ENCODE data around the gene BRME1. TPM values are rescaled to one million over a fixed set of nuclear protein-coding genes. Genes with fewer than 3 reads are reported as not detected.

The BRME1 gene
- total RNA-seq, 1 donor from 2014 or later, result 3.4 TPM

DNA sequence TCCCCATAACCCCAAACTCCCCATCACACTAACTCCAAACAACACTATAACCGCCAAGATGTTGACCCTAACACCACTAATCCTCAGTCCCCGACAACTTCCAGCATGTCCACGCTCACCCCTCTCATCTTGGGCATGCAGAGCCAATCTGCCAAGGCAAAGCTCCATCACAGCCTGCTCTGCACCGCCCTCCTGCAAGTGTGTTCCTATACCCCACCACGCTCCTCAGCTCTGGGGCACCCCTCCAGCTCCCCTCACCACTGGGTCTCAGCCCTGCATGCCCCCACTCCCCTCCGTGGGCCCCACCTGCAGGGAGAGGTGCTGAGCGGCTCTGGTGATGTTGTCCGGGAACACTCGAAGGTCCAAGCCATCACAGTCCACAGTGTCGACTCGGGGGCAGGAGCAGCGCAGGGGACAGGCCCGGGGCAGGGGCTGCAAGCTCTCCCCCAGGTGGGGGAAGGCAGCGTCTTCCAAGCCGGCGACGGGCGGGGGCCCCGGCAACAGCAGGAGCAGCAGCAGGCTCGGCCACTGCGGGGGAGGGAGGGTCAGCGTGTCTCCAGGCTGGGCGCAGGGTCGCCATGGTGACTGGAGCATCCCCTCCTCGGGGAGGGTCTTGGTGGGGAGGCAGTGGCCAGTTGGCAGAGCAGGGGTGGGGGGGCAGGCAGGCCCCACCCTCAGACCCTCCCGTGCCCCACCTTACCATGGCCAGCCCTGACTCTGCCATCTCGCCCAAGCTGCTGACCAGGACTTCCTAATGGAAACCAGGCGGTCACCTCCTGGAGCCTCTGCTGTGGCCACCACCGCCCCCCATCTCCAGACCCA, 31.8 kb upstream of the BRME1 start:
- Mint-ChIP-seq H3K9me3 (ENCODE audit: unreplicated experiment) (no peaks in the 10 kb centered on the region), H3K27ac (ENCODE audit: unreplicated experiment) (no peak overlapping the region), H3K4me3 (ENCODE audit: unreplicated experiment) (no peak overlapping the region), H3K4me1 (ENCODE audit: unreplicated experiment) (no peaks in the 10 kb centered on the region), H3K36me3 (ENCODE audit: low read depth, unreplicated experiment) (no peaks in the 10 kb centered on the region), H3K27me3 (ENCODE audit: unreplicated experiment) (peaks cover 13% of the 10 kb centered on the region)
- TF ChIP-seq CTCF (IDR thresholded peaks at IDR 0.05; ENCODE audit: unreplicated experiment), result no peak
- no peak for DNase-seq (ENCODE audit: low spot score)

GRCh38 chr19:13935765-13936510, 30.0 kb upstream of the BRME1 start:
- Mint-ChIP-seq H3K4me1 (ENCODE audit: unreplicated experiment) (no peaks in the 10 kb centered on the region), H3K4me3 (ENCODE audit: unreplicated experiment) (no peak overlapping the region), H3K9me3 (ENCODE audit: unreplicated experiment) (no peaks in the 10 kb centered on the region), H3K27me3 (ENCODE audit: unreplicated experiment) (peaks cover 12% of the 10 kb centered on the region), H3K36me3 (ENCODE audit: low read depth, unreplicated experiment) (no peaks in the 10 kb centered on the region), H3K27ac (ENCODE audit: unreplicated experiment) (no peak overlapping the region)
- TF ChIP-seq CTCF (IDR thresholded peaks at IDR 0.05; ENCODE audit: unreplicated experiment), result no peak
- no peak for DNase-seq (ENCODE audit: low spot score)

GRCh38 chr19:13934785-13935109, 28.8 kb upstream of the BRME1 start:
- Mint-ChIP-seq H3K9me3 (ENCODE audit: unreplicated experiment) (no peaks in the 10 kb centered on the region), H3K27ac (ENCODE audit: unreplicated experiment) (no peak overlapping the region), H3K36me3 (ENCODE audit: low read depth, unreplicated experiment) (no peaks in the 10 kb centered on the region), H3K4me3 (ENCODE audit: unreplicated experiment) (no peak overlapping the region), H3K27me3 (ENCODE audit: unreplicated experiment) (peaks cover 12% of the 10 kb centered on the region), H3K4me1 (ENCODE audit: unreplicated experiment) (no peaks in the 10 kb centered on the region)
- no peak for DNase-seq (ENCODE audit: low spot score)
- no peak for TF ChIP-seq CTCF (IDR thresholded peaks at IDR 0.05; ENCODE audit: unreplicated experiment)

DNA sequence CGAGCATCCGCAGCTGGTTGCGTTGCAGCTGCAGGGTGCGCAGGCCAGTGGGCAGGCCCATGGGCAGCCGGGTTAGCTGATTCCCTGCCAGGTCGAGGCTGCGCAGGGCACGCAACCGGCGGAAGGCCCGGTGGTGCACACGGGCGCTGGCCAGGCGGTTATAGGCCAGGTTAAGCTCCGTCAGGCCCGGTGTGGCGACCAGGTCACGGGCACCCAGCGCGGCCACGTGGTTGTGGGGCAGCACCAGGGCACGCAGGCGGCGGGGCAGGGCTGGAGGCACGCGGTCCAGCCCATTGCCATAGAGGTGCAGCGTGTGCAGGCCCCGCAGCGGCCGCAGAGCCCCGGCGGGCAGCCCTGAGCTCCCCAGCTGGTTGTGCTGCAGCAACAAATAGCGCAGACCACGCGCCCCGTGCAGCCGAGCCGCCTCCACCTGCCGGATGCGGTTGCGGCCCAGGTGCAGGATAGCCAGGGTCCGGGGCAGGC, 27.0 kb upstream of the BRME1 start:
- H3K9me3 Mint-ChIP-seq (ENCODE audit: unreplicated experiment), result no peaks in the 10 kb centered on the region
- no peaks in the 10 kb centered on the region for H3K4me1 Mint-ChIP-seq (ENCODE audit: unreplicated experiment)
- H3K36me3 Mint-ChIP-seq (ENCODE audit: low read depth, unreplicated experiment), result peaks cover 3% of the 10 kb centered on the region
- no peak for DNase-seq (ENCODE audit: low spot score)
- no peak overlapping the region for H3K4me3 Mint-ChIP-seq (ENCODE audit: unreplicated experiment)
- H3K27me3 Mint-ChIP-seq (ENCODE audit: unreplicated experiment), result peaks cover 12% of the 10 kb centered on the region
- TF ChIP-seq CTCF (IDR thresholded peaks at IDR 0.05; ENCODE audit: unreplicated experiment), result no peak
- no peak overlapping the region for H3K27ac Mint-ChIP-seq (ENCODE audit: unreplicated experiment)

- Mint-ChIP-seq H3K27ac (ENCODE audit: unreplicated experiment) (no peak overlapping the region), H3K4me3 (ENCODE audit: unreplicated experiment) (no peak overlapping the region), H3K27me3 (ENCODE audit: unreplicated experiment) (peaks cover 12% of the 10 kb centered on the region), H3K9me3 (ENCODE audit: unreplicated experiment) (no peaks in the 10 kb centered on the region), H3K4me1 (ENCODE audit: unreplicated experiment) (peaks cover 2% of the 10 kb centered on the region), H3K36me3 (ENCODE audit: low read depth, unreplicated experiment) (peaks cover 3% of the 10 kb centered on the region)
- no peak for DNase-seq (ENCODE audit: low spot score)
- TF ChIP-seq CTCF (IDR thresholded peaks at IDR 0.05; ENCODE audit: unreplicated experiment), result no peak
These were observed 26.3 kb upstream of the BRME1 start for GRCh38 chr19:13932149-13932637.

Data from endothelial cell (in vitro differentiated cells).